OCI-M2 (cell line): ENCODE data around the gene TCP11X2.
"Not testable (repeated sequence)": the region's sequence is repeated elsewhere in the genome, so short reads cannot be mapped to it uniquely, and the experiment has no call there.

Experiments used
- DNase-seq: peaks from one replicate; lab custom pipeline; 2025; ENCODE audit not compliant: unreplicated experiment; lab: John Stamatoyannopoulos, UW

Gene TCP11X2

DNA sequence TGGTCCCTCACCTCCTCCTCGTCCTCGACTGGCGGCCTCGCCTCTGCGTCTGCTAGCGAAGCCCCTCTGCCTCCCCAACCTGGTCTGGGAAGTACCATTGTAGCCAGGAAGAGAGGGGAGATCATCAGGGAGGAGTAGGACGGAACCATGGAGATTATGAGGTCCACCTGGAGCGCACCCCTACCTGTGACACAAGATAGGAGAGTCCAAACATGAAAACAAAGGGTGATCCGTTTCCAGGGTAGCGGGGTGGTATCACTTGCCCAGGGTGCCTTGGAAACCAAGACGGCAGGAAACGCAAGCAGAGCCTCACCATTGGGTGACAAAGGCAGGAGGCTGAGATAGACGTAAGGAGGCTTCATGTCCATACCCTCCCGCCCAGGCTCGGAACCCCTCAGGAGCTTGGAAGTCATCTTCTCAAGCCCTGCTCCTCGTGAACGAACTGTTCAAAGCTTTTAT, at the start of gene TCP11X2:
TCP11X2 (minus strand) TSS at position 51 of the 459 bp plus-strand sequence.
- DNase-seq = not testable (repeated sequence)

DNA sequence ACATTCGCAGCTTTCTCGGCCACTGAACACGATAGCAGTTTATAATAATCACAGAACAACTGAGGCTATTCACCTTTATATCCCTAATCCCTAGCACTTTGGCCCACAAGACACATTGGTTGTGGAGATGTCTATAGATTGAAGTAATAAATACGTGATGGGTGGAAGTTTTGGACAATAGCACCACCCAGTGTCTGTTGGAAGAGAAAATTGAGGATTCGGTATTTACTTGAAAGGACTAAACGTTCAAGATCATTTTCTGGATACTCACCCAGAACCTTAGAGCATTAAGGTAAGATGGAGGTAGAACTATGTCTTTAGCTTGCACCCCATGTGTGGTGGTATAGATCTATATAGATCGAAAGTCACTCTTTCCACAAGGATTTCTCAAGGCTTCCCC, 45.7 kb upstream of the TCP11X2 start:
- peak; percentile 1 for DNase-seq

DNA sequence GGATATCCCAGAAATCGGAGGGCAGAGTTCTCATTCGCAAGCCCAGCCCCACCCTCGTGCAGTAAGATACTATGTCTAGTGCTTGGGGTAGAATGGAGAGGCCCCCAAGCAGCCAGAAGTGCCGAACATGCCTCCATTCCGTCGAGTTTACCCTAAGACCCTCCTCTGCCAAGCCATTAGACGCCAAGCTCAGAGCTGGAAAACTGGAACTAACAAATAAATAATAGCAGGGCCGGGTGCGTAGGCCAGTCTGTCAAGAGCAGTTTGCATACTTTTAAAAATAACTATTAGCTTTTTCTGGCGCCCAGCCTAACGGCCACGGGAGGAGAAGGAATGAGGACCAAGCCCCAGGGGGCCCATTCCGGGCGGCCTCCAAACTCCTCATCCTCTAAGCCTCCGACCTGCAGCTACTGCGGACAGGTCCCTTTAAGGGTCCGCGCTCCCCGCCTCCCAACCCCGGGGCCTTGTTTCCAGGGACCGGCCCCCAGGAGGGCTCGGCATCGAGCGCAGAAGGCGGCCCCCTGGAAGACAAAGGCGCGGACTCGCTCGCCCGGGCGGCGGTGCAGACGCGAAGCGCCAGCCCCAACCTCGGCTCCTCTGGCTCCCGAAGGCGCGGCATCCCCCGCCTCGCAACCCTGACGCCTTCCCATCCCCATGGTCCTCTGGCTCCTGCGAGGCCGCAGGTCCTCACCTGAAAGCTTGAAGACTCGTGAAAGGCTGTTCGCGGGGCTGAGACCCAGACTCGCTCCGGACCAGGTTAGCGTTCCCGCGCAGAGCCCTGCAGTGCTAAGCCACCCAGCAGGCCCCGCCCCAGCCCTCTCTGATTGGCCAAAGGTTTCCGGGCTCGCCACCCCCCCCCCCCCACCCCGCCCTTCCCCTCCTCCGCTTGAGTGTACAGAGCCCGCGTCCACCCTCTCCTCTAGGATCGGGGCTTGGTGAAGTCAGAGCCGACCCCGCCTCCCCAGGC, 44.6 kb upstream of the TCP11X2 start, which contains the start of gene TMSB15A:
TMSB15A (minus strand) TSS at position 765 of the 967 bp plus-strand sequence.
- DNase-seq = no peak

DNA sequence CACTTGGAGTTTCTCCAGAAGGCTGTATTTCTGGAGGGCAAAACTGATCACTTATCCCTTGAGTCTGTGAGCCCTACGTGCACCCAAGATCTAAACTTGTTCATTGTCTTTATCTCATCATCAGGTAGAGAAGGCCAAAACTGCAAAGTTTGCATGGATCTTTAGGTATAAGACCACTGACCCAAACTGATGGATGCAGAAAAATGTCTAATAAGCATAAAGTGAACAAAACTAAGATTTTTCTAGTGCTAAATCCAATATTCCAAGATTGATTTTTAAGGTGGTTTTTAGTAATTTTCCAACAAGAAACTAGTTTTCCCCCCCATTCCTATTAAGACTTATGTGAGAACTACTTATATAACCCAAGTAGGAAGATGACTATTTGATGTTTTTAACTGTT, 42.9 kb upstream of the TCP11X2 start:
- no peak for DNase-seq

DNA sequence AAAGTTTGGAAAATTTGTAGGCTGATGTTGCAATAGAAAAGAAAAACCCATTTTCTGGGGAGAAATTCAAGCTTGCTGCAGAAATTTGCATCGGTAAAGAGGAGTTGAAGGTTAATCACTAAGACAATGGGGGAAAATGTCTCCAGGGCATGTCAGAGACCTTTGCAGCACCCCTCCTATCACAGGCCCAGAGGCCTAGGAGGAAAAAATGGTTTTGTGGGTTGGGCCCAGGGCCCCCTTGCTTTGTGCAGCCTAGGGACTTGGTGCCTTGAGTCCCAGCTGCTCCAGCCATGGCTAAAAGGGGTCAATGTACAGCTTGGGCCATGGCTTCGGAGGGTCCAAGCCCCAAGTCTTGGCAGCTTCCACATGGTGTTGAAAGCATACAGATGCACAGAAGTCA, 27.1 kb upstream of the TCP11X2 start:
- no peak for DNase-seq

DNA sequence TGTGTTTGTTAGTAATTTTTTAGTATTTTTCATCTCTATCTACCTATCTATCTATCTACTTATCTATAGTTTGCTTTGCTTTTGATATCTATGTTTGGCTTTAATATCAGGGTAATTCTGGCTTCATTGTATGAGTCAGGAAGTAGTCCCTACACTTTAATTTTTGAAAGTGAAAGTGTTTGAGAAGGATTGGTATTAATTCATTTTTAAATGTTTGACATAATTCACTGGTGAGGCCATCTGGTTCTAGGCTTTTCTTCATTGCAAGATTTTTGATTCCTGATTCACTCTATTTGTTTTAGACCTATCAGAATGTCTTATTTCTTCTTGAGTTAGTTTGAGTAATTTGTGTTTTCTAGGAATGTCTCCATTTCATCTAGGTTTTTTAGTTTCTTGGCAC, 20.2 kb upstream of the TCP11X2 start:
- no peak for DNase-seq

DNA sequence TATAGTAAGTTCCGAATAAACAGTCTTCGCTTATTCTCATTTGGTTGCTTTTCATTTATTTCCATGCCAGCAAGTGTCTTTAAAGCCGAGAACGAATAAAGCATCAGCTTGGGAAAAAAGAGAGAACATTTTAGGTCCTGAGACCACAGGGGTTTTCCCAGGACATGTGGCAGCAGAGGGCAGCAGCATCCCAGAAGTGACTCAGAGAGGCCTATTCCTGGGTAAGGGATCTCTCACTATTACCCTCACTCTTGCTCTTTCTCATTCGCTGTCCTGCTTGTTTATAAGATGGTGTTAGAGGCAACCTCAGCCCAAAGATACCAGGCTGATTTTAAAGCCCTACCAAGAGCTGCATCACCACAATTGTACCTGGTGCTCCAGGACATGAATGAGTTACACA, 7.2 kb upstream of the TCP11X2 start:
- DNase-seq = not testable (repeated sequence)

DNA sequence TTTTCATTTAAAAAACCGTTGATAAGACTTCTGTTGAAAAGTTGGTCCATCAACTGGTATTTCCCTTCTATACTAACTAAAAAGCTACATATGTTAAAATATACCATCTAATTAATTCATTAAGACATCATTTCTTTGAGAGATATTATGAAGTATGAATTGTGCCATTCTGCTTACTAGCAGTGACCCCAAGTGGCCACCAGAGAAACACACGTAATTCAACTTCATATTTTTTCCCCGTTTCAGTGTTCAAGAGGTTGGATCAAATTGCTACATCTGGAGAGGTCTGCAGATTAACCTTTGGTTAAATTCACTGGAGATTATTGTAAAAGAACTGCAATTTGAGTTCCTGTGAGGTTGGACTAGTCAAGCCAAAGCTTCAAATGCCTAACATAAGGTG, 1.4 kb downstream of the TCP11X2 start:
- not testable (repeated sequence) for DNase-seq

DNA sequence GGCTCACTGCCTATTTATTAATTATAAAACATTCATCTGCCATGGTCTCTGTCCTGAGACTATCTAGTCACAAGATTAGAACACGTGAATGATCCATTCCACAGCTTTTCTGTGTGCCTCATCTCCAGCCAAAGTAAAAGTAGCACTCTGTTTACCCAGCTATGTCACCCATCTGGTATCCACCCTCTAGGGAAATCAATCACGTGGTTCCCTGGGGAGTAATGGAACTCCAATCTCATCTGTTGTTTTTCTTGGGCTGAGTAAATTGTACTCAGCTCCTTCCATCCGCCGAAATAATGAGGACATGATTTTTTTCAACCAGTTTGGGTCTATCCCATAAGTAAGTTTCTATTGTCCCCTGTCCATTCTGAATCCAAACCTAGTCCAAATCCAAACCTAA, 13.0 kb downstream of the TCP11X2 start:
- not testable (repeated sequence) for DNase-seq

DNA sequence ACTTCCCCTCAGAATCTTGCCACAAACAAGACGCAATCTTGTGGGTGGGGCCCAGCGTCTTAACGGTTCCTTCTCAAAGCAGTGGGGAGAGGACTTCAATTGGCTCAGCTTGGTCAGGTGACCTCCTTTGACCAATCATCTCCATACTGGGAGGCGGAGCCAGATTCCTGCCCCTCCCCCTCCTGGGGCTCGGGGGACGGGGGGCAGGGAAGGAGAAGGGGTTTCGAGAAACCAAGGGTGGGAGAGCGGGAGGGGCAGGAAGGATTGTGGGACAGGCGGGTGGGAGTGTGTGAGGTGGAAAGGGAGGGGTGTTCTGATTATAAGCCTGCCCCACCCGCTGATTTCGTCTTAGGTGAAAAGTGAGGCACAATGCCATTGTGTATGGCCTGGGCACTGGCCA, 31.7 kb downstream of the TCP11X2 start, which contains the start of gene NXF2B:
NXF2B (minus strand) TSS at position 101 of the 400 bp plus-strand sequence. CDS start 59,972 bp downstream, outside the sequence.
- not testable (repeated sequence) for DNase-seq

DNA sequence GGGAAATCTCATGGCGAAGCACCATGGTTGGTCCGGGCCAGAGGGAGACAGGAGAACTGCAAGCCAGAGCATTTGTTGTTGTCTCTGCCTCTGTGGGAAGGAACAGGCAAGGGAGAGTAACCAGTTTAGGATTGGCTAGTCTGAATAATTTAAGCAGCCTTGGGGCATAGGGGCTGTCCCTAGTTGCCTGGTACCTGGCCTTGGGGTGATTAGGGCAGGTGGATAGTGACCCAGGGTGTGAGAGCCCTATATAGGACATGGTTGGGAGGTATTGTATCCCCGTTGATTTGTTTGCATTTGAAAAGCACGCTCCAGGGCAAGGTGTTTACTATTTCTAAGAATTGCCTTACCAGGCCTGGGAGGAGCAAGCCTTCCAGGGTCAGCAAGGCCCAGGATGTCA, 57.1 kb downstream of the TCP11X2 start:
- not testable (repeated sequence) for DNase-seq
